NCI-H1105 (cell line): ENCODE data around the gene EMC9.
A peak's percentile ranks its signal among the peaks of the same experiment; 100 is the strongest.

ENCODE experiments used
- DNase-seq: peaks from one replicate; lab custom pipeline; 2025; lab: John Stamatoyannopoulos, UW

Gene EMC9

DNA sequence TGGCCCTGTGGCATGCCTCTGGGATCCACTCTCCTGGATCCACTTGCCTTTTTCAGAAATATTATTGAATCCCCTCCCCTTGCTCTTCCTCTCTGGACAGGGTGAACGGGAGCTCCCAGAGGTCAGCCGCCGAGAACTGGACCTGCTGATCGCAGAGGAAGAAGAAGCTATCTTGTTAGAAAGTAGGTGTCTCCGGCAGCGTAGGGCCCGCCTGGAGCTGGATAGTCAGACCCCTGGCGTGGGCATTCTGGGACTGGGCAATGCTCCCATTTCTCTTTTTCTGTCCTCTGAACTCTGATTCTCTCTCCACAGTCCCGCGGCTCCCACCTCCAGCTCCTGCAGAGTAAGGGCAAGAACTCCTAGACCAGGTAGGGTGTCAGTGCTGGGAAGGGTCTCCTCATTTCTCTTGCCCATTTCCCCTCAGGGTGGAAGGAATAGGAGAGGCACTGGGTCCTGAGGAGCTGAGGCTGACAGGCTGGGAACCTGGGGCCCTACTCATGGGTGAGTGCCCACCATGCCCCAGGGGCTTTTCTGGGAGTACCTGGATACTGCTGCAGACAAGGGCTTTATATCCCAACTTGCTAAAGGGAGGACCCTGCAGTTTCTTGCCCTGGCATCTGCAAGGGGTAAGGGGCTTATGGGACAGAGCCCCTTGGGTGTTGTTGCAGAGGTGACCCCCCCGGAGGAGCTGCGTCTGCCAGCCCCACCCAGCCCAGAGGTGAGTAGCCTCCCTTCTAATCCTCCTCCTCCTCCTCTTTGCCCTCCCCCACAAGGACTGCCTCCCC, 35.8 kb upstream of the EMC9 start:
- no peak for DNase-seq

DNA sequence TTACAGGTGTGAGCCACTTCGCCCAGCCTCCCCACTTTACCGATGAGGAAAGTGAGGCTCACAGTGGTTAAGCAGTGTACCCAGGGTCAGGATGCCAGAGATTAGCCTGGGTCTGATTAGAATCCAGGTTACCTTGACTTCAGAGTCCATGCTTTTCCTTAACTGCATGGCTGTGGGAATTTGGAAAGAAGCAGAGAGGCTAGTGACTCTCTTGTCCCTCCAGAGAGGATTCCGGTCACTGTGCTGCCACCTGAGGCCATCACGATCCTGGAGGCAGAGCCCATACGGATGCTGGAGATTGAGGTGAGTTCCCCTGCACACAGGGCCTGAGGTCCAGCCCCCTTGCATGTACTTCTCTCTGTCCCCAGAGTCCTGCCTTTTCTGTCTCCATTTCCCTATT, 35.2 kb upstream of the EMC9 start:
- DNase-seq: no peak

DNA sequence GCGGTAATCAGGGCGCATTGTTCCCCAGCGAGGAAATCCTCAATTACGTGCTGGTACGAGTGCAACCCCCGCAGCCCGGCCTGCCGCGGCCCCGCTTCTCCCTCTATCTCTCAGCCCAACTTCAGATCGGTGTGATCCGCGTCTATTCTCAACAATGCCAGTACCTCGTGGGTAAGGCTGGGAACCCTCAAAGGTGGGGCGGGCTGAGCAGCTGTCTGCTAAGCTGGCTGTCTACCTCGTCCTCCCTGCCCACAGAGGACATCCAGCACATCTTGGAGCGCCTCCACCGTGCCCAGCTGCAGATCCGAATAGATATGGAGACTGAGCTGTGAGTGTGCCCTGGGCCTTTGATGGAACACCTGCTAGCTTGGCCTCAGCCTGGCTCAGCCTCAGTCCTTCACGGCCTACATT, 31.5 kb upstream of the EMC9 start:
- DNase-seq: no peak

DNA sequence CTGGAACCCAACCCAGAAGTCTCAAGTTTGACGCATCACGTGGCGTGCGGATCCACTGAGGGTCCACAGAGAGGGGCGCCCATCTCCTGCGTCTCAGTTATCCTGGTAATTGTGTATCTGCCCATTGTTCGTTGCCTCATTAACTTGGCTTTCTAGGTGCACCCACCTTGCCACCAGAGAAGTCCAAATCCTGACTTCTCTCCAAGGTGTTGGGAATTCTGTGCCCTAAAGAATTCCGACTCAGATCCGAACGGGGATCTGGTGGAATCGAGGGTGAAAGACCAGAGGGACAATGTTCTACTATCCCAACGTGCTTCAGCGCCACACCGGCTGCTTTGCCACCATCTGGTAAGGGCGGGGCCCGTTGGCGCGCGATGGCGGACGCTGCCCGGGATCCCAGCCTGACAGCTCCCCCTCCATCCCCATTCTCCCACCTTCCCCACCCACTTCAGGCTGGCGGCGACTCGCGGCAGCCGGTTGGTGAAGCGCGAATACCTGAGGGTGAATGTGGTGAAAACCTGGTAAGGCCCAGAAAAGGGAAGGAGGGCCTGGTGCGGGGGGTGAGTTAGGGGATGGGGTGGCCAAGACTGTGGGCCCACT, 31.0 kb upstream of the EMC9 start:
- DNase-seq: peak; percentile 3

DNA sequence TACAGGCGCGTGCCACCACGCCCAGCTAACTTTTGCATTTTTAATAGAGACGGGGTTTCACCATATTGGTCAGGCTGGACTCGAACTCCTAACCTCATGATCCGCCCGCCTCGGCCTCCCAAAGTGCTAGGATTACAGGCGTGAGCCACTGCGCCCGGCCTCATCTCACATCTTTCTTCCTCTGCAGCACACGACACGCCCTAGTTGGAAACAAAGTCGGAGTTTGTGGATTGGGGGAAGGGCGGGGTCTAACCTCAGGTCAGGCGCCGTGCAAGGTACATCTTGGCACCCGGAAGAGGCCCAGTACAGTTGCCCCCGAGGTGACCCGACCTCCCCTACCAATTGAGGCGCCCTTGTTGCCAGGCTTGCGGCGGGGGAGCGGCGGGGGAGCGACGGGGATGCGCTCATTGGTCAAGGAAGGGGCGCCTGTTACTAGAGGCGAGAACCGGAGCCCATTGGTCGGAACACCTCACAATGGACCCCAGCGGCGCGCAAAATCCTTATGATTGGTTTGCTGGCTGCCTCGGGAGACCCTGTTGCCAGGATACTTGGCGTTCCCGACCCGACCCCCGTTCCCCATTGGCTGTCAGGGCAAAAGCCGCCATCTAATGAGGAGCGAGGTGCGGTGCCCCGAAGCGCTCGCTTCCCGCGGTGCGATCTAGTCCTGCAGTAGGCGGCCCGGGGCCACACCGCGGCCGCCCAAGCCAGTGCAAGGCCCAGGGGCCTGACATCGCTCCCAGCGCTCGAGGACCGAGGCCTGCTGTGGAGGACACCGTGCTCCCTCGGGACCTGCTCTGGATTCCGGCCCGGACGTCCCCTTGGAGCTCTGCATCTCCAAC, 30.2 kb upstream of the EMC9 start, which contains the start of gene REC8:
TSS of gene REC8 (plus strand) at position 659 of the 839 bp plus-strand sequence. CDS start 473 bp downstream, outside the sequence.
- peak; percentile 99 for DNase-seq

DNA sequence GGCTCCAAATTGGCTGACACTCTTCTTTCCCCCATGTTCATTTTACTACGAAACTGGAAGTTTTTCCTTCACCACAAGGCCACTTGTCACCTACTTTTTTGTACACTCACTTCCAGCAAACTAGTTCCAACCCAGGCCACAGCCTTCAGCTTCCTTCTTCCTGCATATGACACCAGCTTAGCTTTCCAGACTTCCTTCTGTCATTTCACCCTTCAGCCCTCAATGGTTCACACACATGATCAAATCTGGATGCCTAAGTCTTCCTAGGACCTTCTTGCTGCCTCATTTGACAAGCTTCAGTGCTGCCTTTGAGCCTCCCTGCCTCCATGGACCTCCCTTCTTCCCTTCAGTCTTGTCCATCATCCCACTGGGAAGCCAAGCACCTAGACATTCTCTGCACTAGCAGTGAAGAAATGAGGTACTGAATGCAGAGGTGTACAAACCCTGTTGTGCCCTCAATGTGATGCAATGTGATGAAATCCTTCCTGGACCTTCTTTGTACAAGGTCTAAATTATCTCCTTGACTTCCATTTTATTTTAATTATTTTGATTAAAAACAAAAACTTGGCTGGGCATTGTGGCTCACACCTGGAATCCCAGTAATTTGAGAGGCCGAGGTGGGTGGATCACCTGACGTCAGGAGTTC, 26.2 kb upstream of the EMC9 start:
- DNase-seq: no peak

DNA sequence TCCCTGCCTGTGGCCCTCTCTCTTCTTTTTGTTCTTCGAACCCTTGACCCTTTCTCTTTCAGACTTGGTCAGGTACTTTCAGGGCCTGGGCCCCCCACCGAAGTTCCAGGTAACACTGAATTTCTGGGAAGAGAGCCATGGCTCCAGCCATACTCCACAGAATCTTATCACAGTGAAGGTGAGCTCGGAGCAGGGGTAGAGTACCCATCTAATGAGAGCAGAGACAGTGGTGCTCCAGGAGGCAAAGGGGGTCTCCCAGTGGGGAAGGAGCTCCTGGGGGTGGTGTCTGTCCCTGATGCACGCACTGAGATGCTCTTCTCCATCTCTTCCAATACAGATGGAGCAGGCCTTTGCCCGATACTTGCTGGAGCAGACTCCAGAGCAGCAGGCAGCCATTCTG, 24.4 kb upstream of the EMC9 start:
- no peak for DNase-seq

DNA sequence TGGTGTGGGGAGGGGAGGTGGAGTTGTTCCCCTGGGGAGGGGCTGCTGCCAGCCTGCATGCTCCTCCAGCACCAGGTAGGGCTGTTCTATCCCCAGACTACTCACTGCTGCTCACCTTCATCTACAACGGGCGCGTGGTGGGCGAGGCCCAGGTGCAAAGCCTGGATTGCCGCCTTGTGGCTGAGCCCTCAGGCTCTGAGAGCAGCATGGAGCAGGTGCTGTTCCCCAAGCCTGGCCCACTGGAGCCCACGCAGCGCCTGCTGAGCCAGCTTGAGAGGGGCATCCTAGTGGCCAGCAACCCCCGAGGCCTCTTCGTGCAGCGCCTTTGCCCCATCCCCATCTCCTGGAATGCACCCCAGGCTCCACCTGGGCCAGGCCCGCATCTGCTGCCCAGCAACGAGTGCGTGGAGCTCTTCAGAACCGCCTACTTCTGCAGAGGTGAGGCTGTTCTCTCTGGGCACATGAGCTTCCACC, 23.2 kb upstream of the EMC9 start:
- no peak for DNase-seq

DNA sequence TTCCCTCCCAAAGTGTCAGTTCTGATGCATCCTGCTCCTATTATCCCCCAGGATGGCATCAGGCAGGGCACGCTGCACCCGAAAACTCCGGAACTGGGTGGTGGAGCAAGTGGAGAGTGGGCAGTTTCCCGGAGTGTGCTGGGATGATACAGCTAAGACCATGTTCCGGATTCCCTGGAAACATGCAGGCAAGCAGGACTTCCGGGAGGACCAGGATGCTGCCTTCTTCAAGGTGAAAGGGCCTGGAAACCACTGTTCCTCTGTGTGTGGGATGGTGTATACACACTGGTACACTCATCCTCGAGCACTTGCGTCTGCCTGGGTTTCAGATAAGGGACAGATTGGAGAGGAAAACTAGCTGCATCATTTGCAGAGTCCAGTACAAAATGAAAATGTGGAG, 20.7 kb upstream of the EMC9 start:
- DNase-seq: no peak

DNA sequence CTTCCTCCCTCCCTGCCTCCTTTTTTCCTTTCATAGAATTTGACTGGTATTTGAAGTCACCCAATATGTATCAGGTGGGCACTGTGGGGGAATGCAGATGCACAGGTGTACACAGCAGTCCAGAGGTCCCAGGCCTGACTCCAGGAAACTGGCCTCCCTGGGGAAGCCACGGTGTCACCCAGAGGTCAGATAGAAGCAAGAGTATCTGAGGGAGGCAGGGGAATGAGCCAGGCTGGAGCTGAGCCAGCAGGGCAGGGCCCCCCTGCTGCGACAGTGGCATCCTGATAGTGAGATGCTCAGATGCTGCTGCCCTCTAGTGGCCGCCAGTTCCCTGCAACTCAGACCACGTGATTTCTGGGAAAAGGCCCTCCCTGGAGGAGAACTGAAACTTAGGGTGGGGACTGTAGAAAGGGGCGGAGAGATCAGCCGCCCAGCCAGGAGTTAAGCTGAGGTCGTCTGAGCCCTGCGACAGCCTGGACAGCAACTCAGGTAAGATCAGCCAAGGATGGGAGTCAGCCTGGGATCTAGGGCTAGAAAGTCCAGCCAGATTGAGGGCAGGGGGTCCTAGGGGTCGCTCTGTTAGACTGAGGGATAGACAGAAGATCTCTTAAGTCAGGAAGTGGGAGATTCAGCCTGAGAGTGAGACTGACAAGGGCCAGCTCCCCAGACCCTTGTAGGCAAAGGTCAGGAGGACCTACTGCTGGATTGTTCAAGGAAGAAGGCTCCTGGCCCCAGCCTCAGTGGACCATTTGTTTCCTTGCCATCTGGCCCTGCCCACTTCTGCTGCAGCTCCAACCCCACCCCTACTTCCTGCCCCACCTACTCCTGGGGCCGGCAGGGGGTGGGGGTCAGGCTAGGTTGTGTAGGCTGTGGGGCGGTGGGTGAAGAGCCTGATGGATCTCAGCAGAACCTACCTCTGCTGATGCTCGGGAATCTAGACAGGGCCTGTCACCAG, 19.7 kb upstream of the EMC9 start, which contains the start of gene IRF9:
TSS of gene IRF9 (plus strand) at position 416 of the 955 bp plus-strand sequence. CDS start 880 bp downstream, outside the sequence.
- DNase-seq: peak; percentile 95

DNA sequence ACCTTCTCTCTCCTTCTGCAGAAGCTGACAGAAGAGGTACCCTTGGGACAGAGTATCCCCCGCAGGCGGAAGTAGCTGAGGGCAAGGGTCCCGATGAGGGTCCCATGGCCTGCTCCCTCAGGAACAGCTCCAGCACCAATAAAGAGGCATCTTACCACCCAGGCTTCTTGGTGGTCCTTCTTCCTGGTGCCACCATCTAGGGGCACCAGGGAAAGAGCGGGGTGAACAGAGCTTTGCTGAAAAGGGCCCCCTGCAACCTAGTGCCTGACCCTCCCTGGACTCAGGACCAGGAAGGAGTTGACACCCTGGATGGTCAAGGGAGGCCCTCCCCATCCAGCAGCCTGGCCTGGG, 19.1 kb upstream of the EMC9 start:
- DNase-seq: no peak

DNA sequence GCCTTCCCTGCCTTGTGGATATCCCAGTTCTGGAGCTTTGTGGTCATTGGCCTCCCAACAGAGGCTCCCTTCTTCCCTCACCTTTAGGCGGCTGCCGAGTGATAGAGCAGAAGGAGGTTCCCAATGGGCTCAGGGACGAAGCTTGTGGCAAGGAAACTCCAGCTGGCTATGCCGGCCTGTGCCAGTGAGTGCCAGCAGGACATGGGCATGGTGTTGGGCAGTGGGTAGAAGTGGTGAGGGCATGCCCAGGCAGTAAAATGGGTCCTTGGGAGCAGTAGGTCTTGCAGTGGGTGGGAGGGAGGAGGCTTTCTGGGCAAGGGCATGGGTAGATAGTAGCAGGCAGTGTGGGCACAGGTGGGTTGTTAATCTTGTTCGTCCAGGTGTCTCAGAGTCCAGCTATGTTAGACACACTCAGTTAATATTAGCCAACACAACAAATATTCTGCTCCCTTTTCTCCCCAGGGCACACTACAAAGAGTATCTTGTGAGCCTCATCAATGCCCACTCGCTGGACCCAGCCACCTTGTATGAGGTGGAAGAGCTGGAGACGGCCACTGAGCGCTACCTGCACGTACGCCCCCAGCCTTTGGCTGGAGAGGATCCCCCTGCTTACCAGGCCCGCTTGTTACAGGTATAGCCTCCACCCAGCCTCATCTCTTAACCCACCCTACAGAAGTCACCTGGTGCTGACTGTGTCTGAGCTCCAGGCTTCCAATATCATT, 18.5 kb upstream of the EMC9 start:
- no peak for DNase-seq

DNA sequence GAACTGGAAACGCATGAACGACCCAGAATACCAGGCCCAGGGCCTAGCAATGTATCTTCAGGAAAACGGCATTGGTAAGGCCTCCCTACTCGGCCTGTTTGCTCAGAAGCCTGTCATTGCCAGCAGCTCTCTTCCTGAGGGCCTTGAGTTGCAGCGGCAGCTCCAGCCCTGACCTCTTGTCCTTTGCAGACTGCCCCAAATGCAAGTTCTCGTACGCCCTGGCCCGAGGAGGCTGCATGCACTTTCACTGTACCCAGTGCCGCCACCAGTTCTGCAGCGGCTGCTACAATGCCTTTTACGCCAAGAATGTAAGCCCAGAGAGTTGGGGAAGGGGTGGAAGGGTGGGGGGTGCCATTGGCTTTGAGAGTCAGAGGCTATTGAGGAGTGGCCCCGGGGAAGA, 15.9 kb upstream of the EMC9 start:
- DNase-seq: no peak

DNA sequence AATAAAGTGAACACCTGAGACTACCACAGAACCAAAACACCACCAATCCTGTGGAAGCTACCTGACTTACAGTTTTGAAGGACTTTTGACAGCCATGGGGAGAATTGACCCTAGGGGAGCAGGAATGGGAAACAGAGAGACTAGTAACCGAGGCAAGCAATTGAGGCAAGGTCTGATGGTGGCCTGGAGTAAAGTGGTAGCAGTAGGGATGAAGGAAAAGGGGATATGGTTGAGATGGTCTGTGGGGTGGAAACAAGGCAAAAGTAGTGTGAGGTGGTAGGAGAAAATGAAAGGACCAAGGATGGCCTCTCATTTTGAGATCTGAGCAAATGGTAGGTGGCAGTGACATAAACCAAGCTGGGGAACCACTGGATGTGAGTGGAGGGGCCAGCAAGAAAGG, 15.4 kb upstream of the EMC9 start:
- DNase-seq: no peak

DNA sequence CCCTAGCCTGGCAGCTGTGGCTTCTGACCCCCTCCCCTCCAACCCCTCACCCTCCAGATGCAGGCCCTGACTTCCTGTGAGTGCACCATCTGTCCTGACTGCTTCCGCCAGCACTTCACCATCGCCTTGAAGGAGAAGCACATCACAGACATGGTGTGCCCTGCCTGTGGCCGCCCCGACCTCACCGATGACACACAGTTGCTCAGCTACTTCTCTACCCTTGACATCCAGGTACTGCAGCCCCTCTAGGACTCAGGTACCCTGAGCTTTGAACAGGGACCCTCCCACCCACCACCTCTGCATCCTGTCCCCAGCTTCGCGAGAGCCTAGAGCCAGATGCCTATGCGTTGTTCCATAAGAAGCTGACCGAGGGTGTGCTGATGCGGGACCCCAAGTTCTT, 13.7 kb upstream of the EMC9 start:
- no peak for DNase-seq

DNA sequence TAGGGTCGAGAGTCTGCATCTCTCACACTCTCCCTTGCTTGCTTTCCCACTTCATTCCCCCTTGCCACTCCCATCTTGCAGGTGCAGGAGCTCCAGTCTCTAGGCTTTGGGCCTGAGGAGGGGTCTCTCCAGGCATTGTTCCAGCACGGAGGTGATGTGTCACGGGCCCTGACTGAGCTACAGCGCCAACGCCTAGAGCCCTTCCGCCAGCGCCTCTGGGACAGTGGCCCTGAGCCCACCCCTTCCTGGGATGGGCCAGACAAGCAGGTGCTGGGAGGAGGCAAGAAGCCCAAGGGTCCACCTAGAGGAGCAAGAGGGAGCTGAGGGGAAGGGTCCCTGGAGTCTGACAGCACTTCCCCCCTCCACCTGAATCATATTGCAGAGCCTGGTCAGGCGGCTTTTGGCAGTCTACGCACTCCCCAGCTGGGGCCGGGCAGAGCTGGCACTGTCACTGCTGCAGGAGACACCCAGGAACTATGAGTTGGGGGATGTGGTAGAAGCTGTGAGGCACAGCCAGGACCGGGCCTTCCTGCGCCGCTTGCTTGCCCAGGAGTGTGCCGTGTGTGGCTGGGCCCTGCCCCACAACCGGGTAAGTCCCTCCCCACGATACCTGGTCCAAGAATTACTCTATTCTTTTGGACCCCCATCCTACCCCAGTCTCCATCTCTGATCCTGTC, 10.2 kb upstream of the EMC9 start:
- DNase-seq: no peak

DNA sequence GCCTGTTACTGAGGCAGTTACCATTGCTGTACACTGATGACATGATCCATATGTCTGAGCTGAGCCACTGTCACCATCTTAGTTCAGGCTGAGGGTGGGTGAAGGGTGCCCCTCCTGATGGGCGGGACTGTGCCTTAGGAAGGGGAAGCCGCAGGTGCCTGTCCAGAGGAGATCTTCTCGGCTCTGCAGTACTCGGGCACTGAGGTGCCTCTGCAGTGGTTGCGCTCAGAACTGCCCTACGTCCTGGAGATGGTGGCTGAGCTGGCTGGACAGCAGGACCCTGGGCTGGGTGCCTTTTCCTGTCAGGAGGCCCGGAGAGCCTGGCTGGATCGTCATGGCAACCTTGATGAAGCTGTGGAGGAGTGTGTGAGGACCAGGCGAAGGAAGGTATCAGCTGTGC, 9.6 kb upstream of the EMC9 start:
- DNase-seq: no peak

DNA sequence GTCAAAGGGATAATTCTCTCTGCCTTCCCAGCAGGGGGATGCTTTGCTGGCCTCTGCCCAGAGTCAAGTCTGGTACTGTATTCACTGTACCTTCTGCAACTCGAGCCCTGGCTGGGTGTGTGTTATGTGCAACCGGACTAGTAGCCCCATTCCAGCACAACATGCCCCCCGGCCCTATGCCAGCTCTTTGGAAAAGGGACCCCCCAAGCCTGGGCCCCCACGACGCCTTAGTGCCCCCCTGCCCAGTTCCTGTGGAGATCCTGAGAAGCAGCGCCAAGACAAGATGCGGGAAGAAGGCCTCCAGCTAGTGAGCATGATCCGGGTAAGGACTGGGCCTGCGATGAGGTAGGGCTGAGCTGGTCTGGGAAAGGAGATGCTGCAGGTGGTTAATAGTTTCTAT, 9.2 kb upstream of the EMC9 start:
- no peak for DNase-seq

DNA sequence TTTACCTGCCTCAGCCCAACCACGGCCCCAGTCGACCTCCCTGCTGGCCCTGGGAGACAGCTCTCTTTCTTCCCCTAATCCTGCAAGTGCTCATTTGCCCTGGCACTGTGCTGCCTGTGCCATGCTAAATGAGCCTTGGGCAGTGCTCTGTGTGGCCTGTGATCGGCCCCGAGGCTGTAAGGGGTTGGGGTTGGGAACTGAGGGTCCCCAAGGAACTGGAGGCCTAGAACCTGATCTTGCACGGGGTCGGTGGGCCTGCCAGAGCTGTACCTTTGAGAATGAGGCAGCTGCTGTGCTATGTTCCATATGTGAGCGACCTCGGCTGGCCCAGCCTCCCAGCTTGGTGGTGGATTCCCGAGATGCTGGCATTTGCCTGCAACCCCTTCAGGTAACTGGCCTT, 8.7 kb upstream of the EMC9 start:
- DNase-seq: no peak
